NCI-H1417 (cell line): ENCODE measurements around the gene MECP2.

Experiments
- DNase-seq, 3 experiments: peaks; one replicate each; lab custom pipeline; 2025; lab: John Stamatoyannopoulos, UW

Gene MECP2

DNA sequence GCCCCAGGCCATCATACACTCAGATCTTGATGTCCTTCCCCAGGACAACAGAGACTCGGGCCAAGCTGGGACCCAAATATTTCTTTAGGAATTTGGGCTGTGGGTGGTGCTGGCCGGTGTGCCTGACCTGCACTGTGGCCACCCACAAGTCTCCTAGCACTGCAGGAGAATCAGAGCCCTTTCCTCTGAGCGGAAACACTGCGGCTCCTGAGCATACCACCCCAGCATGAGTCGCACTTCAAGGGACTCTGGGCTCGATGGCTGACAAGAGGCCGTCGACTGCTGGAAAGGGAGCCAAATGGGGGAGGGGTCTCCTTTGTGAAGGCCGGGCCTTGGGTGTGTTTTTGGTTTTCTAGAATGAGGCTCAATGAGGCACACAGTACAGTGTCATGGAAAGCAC lies 64.9 kb downstream of the MECP2 start:
- no peak for DNase-seq

DNA sequence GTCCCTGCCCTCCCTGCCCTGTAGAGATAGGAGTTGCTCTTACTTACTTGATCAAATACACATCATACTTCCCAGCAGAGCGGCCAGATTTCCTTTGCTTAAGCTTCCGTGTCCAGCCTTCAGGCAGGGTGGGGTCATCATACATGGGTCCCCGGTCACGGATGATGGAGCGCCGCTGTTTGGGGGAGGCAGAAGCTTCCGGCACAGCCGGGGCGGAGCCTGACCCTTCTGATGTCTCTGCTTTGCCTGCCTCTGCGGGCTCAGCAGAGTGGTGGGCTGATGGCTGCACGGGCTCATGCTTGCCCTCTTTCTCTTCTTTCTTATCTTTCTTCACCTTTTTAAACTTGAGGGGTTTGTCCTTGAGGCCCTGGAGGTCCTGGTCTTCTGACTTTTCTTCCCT lies 65.4 kb downstream of the MECP2 start:
- DNase-seq: no peak

DNA sequence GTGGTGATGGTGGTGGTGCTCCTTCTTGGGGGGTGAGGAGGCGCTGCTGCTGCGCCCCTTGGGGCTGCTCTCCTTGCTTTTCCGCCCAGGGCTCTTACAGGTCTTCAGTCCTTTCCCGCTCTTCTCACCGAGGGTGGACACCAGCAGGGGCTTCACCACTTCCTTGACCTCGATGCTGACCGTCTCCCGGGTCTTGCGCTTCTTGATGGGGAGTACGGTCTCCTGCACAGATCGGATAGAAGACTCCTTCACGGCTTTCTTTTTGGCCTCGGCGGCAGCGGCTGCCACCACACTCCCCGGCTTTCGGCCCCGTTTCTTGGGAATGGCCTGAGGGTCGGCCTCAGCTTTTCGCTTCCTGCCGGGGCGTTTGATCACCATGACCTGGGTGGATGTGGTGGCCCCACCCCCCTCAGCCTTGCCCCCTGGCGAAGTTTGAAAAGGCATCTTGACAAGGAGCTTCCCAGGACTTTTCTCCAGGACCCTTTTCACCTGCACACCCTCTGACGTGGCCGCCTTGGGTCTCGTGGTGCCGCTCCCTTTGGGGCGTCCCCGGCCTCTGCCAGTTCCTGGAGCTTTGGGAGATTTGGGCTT lies 66.7 kb downstream of the MECP2 start:
- no peak for DNase-seq

DNA sequence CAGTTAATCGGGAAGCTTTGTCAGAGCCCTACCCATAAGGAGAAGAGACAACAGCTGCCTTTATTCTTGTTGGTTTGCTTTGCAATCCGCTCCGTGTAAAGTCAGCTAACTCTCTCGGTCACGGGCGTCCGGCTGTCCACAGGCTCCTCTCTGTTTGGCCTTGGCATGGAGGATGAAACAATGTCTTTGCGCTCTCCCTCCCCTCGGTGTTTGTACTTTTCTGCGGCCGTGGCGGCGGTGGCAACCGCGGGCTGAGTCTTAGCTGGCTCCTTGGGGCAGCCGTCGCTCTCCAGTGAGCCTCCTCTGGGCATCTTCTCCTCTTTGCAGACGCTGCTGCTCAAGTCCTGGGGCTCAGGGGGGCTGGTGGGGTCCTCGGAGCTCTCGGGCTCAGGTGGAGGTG lies 67.3 kb downstream of the MECP2 start:
- no peak for DNase-seq

DNA sequence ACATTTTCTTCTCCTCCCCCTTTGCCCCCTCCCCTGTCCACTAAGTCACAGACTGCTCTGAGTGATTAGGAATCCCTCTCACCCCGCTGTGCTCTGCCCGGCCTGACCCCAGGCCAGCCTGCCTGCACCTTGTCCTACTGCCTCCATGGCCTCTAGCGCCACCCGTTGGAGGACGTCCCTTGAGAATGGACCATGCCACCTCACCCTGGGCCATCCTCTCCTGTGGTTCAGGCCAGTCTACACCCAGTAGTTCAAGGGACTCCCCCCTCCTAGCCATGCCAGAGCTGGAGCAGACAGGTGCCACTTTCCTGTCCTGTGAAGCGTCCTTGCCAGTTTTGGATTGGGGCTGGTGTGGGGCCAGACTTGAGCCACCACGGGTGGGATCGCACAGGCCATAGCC lies 68.1 kb downstream of the MECP2 start:
- no peak for DNase-seq

- DNase-seq: no peak
Observed at GRCh38 chrX:154028502-154029184, 68.9 kb downstream of the MECP2 start.

- no peak for DNase-seq
Observed at GRCh38 chrX:154027986-154028385, 69.5 kb downstream of the MECP2 start.

GRCh38 chrX:154027022-154027402 lies 70.5 kb downstream of the MECP2 start:
- DNase-seq: no peak

GRCh38 chrX:154026136-154027021 lies 71.1 kb downstream of the MECP2 start:
- no peak for DNase-seq

GRCh38 chrX:154025230-154025629 lies 72.3 kb downstream of the MECP2 start:
- peak in 1 of 3 experiments; percentile 17 for DNase-seq

- DNase-seq: no peak
Observed at GRCh38 chrX:154024271-154024670, 73.2 kb downstream of the MECP2 start.

- no peak for DNase-seq
Observed at GRCh38 chrX:154023276-154024000, 74.1 kb downstream of the MECP2 start.

DNA sequence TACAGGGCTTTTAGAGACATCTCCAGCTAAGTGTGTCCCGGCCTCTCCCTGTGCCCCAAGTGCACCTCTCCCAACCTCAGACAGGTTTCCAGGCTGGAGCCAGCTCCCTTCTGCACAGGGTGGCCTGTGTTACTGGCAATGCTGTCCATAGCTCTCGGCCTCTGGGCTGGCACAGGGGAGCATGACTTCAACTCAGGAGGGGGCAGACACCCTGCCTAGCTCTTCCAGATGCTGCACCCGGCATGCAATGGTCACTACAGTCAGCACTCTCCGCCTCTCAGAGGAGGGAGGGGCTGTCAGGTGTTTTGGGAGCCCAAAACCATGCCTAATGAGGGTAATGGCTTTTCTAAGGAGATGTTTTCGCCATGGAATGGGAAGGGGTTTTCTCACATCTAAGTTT lies 75.4 kb downstream of the MECP2 start:
- peak in 1 of 3 experiments; percentile 14 for DNase-seq

- DNase-seq: no peak
Observed at GRCh38 chrX:154021131-154021611, 76.3 kb downstream of the MECP2 start.

GRCh38 chrX:154020536-154021115 lies 76.9 kb downstream of the MECP2 start:
- no peak for DNase-seq

DNA sequence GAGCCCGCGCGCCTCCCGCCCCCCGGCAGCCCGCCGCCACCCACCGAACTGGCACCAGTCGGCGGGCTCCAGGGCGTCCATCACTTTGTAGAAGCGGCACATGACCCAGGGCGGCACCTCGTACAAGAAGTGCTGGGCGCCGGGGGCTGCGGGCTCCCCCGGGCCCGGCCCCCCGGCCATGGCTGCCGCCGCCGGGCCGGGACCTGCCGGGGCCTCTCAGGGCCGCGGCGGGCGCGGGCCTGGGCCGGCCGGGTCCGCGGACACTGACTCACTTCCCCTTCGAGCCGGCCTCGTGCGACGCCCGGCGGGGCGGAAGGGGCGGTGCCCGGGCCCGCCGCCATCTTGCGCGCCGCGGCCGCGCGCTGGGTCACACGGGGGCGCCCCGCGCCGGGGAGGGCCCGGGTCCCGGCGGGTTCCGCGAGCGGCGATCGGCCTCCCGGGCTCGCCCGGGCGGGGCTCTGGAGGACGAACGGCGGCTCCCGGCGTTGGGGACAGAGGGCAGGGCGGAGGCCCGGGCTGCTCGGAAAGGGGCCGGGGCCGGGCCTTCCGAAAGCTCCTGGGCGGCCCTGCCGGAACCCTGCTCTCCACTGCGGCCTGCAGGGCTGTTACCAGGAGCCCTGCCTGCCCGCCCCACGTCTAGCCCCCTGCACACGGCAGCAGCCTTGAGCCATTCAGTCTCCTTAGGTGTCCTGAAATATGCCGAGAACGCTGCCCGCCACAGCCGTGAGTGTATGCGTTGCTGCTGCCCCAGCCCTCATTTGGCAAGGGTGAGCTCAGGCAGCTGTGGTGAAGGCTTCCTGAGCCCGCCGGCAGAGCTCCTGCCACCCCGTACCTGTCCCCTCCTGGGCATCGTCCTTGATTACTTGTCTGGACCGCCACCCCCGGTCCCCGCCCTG lies 77.6 kb downstream of the MECP2 start, which contains the start of gene IRAK1:
Gene IRAK1 (minus strand): TSS at position 270 of the 896 bp plus-strand sequence. CDS start 90 bp downstream, at position 180.
- peak; percentile 63 to 83 (median 64) for DNase-seq

DNA sequence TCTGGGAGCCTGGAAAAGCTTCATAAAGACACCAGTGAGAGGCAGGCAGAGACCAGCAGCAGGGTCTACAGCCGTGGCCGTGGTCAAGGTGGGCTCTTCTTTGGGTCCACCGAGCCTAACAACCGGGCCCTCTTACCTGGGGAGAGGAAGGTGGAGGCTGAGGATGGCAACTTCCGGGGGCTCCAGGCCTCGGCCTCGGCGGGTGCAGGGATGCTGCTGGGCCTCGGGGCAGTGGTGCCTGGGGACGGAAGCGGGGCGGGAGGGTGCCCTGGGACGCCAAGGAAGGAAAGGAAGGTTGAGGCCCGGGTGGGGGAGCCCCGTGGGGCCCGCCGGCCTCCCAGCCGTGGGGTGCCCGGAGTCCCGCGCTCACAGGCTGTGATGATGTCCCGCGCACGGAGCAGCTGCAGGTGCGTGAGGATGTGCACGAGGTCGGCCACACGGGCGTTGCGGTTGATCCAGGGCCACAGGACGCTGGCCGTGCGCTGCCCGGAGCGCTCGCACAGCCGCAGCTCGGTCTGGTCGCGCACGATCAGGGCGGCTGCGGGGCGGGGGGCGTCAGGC lies 78.4 kb downstream of the MECP2 start:
- peak in 2 of 3 experiments; percentile 48 to 56 for DNase-seq

GRCh38 chrX:154018518-154019060 lies 78.9 kb downstream of the MECP2 start:
- DNase-seq: no peak

- DNase-seq: no peak
Observed at GRCh38 chrX:154017766-154018517, 79.6 kb downstream of the MECP2 start.
